ENCODE results near the gene TBRG1.

TBRG1 gene

DNA sequence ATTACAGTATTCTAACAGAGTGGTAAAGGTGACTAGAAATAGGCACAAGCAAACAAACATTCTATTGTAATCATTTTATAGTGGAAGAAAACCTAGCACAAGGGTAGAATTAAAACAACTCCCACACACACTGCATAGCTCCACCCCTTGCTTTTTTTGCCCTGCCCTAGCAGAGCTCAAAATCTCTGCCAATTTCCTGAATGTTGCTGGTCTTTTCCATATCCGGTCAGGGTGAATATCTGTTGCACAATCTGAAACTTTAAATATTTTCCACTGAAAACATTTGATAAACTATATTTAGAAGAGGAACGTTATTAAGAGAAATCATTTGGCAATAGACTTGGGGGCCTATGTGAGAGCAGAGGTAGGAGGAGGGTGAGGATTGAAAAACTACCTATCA lies 53.7 kb downstream of the TBRG1 start:
- no peak for DNase-seq (ENCODE audit: low spot score)
- TF ChIP-seq CTCF (IDR thresholded peaks at IDR 0.05; ENCODE audit: poor library complexity, severe bottlenecking): no peak
- H3K36me3 ChIP-seq (ENCODE audit: low read depth): no peaks in the 10 kb centered on the region
- H3K27ac ChIP-seq (ENCODE audit: poor library complexity, severe bottlenecking): no peak overlapping the region
- no peaks in the 10 kb centered on the region for H3K27me3 ChIP-seq (ENCODE audit: insufficient read depth, poor library complexity, severe bottlenecking)
- H3K4me1 ChIP-seq (ENCODE audit: insufficient read depth, poor library complexity, severe bottlenecking): peaks cover 12% of the 10 kb centered on the region
- no peaks in the 10 kb centered on the region for H3K9me3 ChIP-seq (ENCODE audit: severe bottlenecking)
- ATAC-seq (ENCODE audit: low read depth): no peak
- H3K4me3 ChIP-seq (ENCODE audit: severe bottlenecking): no peak overlapping the region

DNA sequence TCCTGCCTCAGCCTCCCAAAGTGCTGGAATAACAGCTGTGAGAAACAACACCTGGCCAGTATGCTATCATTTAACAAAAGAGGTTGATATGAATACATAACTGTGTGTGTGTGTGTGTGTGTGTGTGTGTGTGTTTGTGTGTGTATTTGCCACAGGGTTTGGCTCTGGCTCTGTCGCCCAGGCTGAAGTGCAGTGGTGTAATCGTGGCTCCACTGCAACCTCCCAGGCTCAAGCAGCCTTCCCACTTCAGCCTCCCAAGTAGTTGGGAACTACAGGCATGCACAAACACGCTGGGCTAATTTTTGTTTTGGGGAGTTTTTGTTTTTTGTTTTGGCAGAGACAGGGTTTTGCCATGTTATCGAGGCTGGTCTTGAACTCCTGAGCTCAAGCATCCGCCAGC lies 55.8 kb downstream of the TBRG1 start:
- H3K36me3 ChIP-seq (ENCODE audit: low read depth): peaks cover 8% of the 10 kb centered on the region; the same call in 1 of the 2 replicates
- H3K27me3 ChIP-seq (ENCODE audit: insufficient read depth, poor library complexity, severe bottlenecking): no peaks in the 10 kb centered on the region
- no peaks in the 10 kb centered on the region for H3K9me3 ChIP-seq (ENCODE audit: severe bottlenecking)
- DNase-seq (ENCODE audit: low spot score) (no peak), ATAC-seq (ENCODE audit: low read depth) (no peak)
- TF ChIP-seq CTCF (IDR thresholded peaks at IDR 0.05; ENCODE audit: poor library complexity, severe bottlenecking): no peak
- no peak overlapping the region for H3K4me3 ChIP-seq (ENCODE audit: severe bottlenecking)
- peaks cover 12% of the 10 kb centered on the region for H3K4me1 ChIP-seq (ENCODE audit: insufficient read depth, poor library complexity, severe bottlenecking)
- no peak overlapping the region for H3K27ac ChIP-seq (ENCODE audit: poor library complexity, severe bottlenecking)

DNA sequence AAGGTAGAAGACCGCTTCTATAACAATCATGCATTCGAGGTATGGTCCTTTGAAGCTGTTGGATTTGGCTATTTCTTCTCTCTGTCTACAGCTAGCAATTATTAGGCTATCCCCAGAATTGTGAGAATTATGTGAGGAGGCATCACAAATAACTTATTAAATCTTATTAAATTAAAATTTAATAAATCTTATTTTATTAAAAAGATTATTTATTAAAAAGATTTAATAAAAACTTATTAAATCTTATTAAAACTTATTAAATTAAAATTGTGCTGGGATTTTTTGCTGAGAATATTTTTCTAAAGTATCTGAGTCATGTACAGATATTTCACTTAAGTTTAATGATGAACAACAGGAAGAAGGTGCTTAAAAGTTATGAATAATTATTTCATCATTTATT lies 58.8 kb downstream of the TBRG1 start:
- H3K27me3 ChIP-seq (ENCODE audit: insufficient read depth, poor library complexity, severe bottlenecking): no peaks in the 10 kb centered on the region
- ATAC-seq (ENCODE audit: low read depth): no peak
- peaks cover 3% of the 10 kb centered on the region for H3K4me1 ChIP-seq (ENCODE audit: insufficient read depth, poor library complexity, severe bottlenecking)
- no peak overlapping the region for H3K27ac ChIP-seq (ENCODE audit: poor library complexity, severe bottlenecking)
- no peaks in the 10 kb centered on the region for H3K9me3 ChIP-seq (ENCODE audit: severe bottlenecking)
- H3K36me3 ChIP-seq (ENCODE audit: low read depth): peaks cover 8% of the 10 kb centered on the region; the same call in 1 of the 2 replicates
- no peak for TF ChIP-seq CTCF (IDR thresholded peaks at IDR 0.05; ENCODE audit: poor library complexity, severe bottlenecking)
- no peak for DNase-seq (ENCODE audit: low spot score)
- H3K4me3 ChIP-seq (ENCODE audit: severe bottlenecking): no peak overlapping the region

GRCh38 chr11:124682443-124682842 lies 59.8 kb downstream of the TBRG1 start:
- Histone ChIP-seq H3K27me3 (ENCODE audit: insufficient read depth, poor library complexity, severe bottlenecking) (no peaks in the 10 kb centered on the region), H3K4me3 (ENCODE audit: severe bottlenecking) (no peak overlapping the region), H3K27ac (ENCODE audit: poor library complexity, severe bottlenecking) (no peak overlapping the region), H3K36me3 (ENCODE audit: low read depth) (peaks cover 8% of the 10 kb centered on the region; the same call in 1 of the 2 replicates), H3K9me3 (ENCODE audit: severe bottlenecking) (no peaks in the 10 kb centered on the region), H3K4me1 (ENCODE audit: insufficient read depth, poor library complexity, severe bottlenecking) (no peaks in the 10 kb centered on the region)
- ATAC-seq (ENCODE audit: low read depth) (no peak), DNase-seq (ENCODE audit: low spot score) (no peak)
- no peak for TF ChIP-seq CTCF (IDR thresholded peaks at IDR 0.05; ENCODE audit: poor library complexity, severe bottlenecking)

Data from RWPE2 (cell line).